BLaER1 treated with 17β-estradiol and CSF1 and Interleukin-3, amounts not matched to agents 10 nM and 100 nM (cell line): ENCODE results near the gene MPHOSPH10.
"Not testable (repeated sequence)": the region's sequence is repeated elsewhere in the genome, so short reads cannot be mapped to it uniquely, and the experiment has no call there.

Experiments used
- H3K27ac ChIP-seq, 11 experiments: shearing (Covaris generic); formaldehyde crosslinking; 2 replicates each; pipeline ENCODE4 v1.8.1; 2022
- H3K27me3 ChIP-seq, 11 experiments: shearing (Covaris generic); formaldehyde crosslinking; 2 replicates each; pipeline ENCODE4 v1.8.1; 2022
- H3K36me3 ChIP-seq, 11 experiments: shearing (Covaris generic); formaldehyde crosslinking; 2 replicates each; pipeline ENCODE4 v1.8.1; 2022
- H3K4me1 ChIP-seq, 10 experiments: shearing (Covaris generic); formaldehyde crosslinking; 2 replicates each; pipeline ENCODE4 v1.8.1; 2022
- H3K4me2 ChIP-seq, 11 experiments: shearing (Covaris generic); formaldehyde crosslinking; 2 replicates each; pipeline ENCODE4 v1.8.1; 2022
- H3K4me3 ChIP-seq, 10 experiments: shearing (Covaris generic); formaldehyde crosslinking; 2 replicates each; pipeline ENCODE4 v1.8.1; 2022
- H3K9ac ChIP-seq, 11 experiments: shearing (Covaris generic); formaldehyde crosslinking; 2 replicates each; pipeline ENCODE4 v1.8.1; 2022
- H3K9me3 ChIP-seq, 11 experiments: shearing (Covaris generic); formaldehyde crosslinking; replicated peaks in 1 of 11; 2 replicates each; pipeline ENCODE4 v1.8.1; 2022
- H4K20me1 ChIP-seq, 11 experiments: shearing (Covaris generic); formaldehyde crosslinking; 2 replicates each; pipeline ENCODE4 v1.8.1; 2022
- Cebpa-rat ChIP-seq, 11 experiments: shearing (Covaris generic); IDR thresholded peaks; 2 replicates each; pipeline ENCODE4 v1.8.1; 2022

MPHOSPH10 gene

GRCh38 chr2:71130152-71130904 lies at the start of gene MPHOSPH10, which contains the start of gene MCEE:
Gene MPHOSPH10 (plus strand): TSS chr2:71130634. CDS start chr2:71130666, 32 bp downstream.
Gene MCEE (minus strand): TSS chr2:71130229. CDS start chr2:71130219, 10 bp downstream.
- H3K9me3 ChIP-seq = no peaks in the 10 kb centered on the region
- H3K27me3 ChIP-seq = no peaks in the 10 kb centered on the region
- peak within 1 kb of the TSS; percentile 74 to 89 (median 81) for H3K4me3 ChIP-seq
- H4K20me1 ChIP-seq = peaks cover 0 to 41% (median 24%) of the 10 kb centered on the region in 11 experiments; a peak in 17 of 22 replicates
- H3K36me3 ChIP-seq = peaks cover 14 to 42% (median 27%) of the 10 kb centered on the region in 11 experiments
- peak within 1 kb of the TSS; percentile 73 to 89 (median 85) for H3K27ac ChIP-seq
- H3K9ac ChIP-seq = peak within 1 kb of the TSS; percentile 80 to 90 (median 86)
- H3K4me2 ChIP-seq = peak within 1 kb of the TSS; percentile 82 to 99 (median 94)
- TF ChIP-seq Cebpa-rat (IDR thresholded peaks at IDR 0.05) = no peak
- H3K4me1 ChIP-seq = peaks cover 28 to 43% (median 34%) of the 10 kb centered on the region in 10 experiments

- Histone ChIP-seq H3K4me3 (no peak overlapping the region), H3K27ac (peak overlapping the region in 3 of 11 experiments; percentile 12 to 47 (median 44); a peak in 4 of 22 replicates), H3K36me3 (peaks cover 14 to 40% (median 31%) of the 10 kb centered on the region in 11 experiments), H3K27me3 (no peaks in the 10 kb centered on the region), H3K9ac (peak overlapping the region in 2 of 11 experiments; percentile 48 to 56; a peak in 2 of 22 replicates), H3K9me3 (no peaks in the 10 kb centered on the region), H4K20me1 (peaks cover 0 to 54% (median 0%) of the 10 kb centered on the region in 11 experiments; a peak in 8 of 22 replicates), H3K4me1 (peaks cover 0 to 65% (median 0%) of the 10 kb centered on the region in 10 experiments; a peak in 9 of 20 replicates), H3K4me2 (peak overlapping the region in 4 of 11 experiments; percentile 1 to 79 (median 70); a peak in 7 of 22 replicates)
- TF ChIP-seq Cebpa-rat (IDR thresholded peaks at IDR 0.05) = no peak
Measured at GRCh38 chr2:71082402-71083252, 47.8 kb upstream of the MPHOSPH10 start.

- not testable (repeated sequence) for H3K9me3 ChIP-seq, H3K4me3 ChIP-seq, H3K27me3 ChIP-seq, H3K9ac ChIP-seq
- Histone ChIP-seq H3K36me3 (peaks cover 8 to 34% (median 24%) of the 10 kb centered on the region in 11 experiments), H3K27ac (peak overlapping the region in 2 of 11 experiments; percentile 12 to 47; a peak in 3 of 22 replicates), H4K20me1 (peaks cover 0 to 47% (median 0%) of the 10 kb centered on the region in 11 experiments; a peak in 7 of 22 replicates), H3K4me2 (peak overlapping the region in 4 of 11 experiments; percentile 1 to 79 (median 70); a peak in 5 of 22 replicates), H3K4me1 (peaks cover 0 to 58% (median 0%) of the 10 kb centered on the region in 10 experiments; a peak in 9 of 20 replicates)
Measured at GRCh38 chr2:71083297-71083696, 47.1 kb upstream of the MPHOSPH10 start.

- peaks cover 3 to 28% (median 19%) of the 10 kb centered on the region in 11 experiments; a peak in 21 of 22 replicates for H3K36me3 ChIP-seq
- H3K27ac ChIP-seq = peak overlapping the region in 5 of 11 experiments; percentile 22 to 73 (median 62); a peak in 8 of 22 replicates
- not testable (repeated sequence) for H3K9me3 ChIP-seq, H3K27me3 ChIP-seq, H3K4me3 ChIP-seq
- peak overlapping the region in 5 of 11 experiments; percentile 13 to 89 (median 65); a peak in 8 of 22 replicates for H3K4me2 ChIP-seq
- H4K20me1 ChIP-seq = peaks cover 0 to 41% (median 0%) of the 10 kb centered on the region in 11 experiments; a peak in 7 of 22 replicates
- H3K9ac ChIP-seq = peak overlapping the region in 3 of 11 experiments; percentile 34 to 49 (median 45); a peak in 2 of 22 replicates
- peaks cover 0 to 53% (median 0%) of the 10 kb centered on the region in 10 experiments; a peak in 9 of 20 replicates for H3K4me1 ChIP-seq
Measured at GRCh38 chr2:71083752-71084312, 46.6 kb upstream of the MPHOSPH10 start.

GRCh38 chr2:71085325-71086003 lies 45.0 kb upstream of the MPHOSPH10 start:
- not testable (repeated sequence) for H3K9ac ChIP-seq, H3K27ac ChIP-seq, H3K4me2 ChIP-seq, H3K9me3 ChIP-seq, H3K4me3 ChIP-seq, H3K27me3 ChIP-seq
- Histone ChIP-seq H4K20me1 (peaks cover 0 to 25% (median 0%) of the 10 kb centered on the region in 11 experiments; a peak in 2 of 22 replicates), H3K36me3 (peaks cover 0 to 12% (median 3%) of the 10 kb centered on the region in 11 experiments; a peak in 7 of 22 replicates), H3K4me1 (peaks cover 0 to 38% (median 0%) of the 10 kb centered on the region in 10 experiments; a peak in 9 of 20 replicates)

GRCh38 chr2:71089475-71089874 lies 41.0 kb upstream of the MPHOSPH10 start:
- H3K27me3 ChIP-seq, H3K9ac ChIP-seq, H3K4me3 ChIP-seq, H3K36me3 ChIP-seq, H3K9me3 ChIP-seq, H3K4me1 ChIP-seq, H3K27ac ChIP-seq, H4K20me1 ChIP-seq, H3K4me2 ChIP-seq: not testable (repeated sequence)

- not testable (repeated sequence) for H3K36me3 ChIP-seq, H3K9me3 ChIP-seq, H3K4me1 ChIP-seq, H3K27ac ChIP-seq, H3K4me3 ChIP-seq, H3K27me3 ChIP-seq, H3K9ac ChIP-seq, H3K4me2 ChIP-seq, H4K20me1 ChIP-seq
Measured at GRCh38 chr2:71091808-71092207, 38.6 kb upstream of the MPHOSPH10 start.

- not testable (repeated sequence) for H3K9ac ChIP-seq, H3K27ac ChIP-seq, H3K9me3 ChIP-seq, H3K4me1 ChIP-seq, H3K36me3 ChIP-seq, H3K4me3 ChIP-seq, H3K4me2 ChIP-seq, H4K20me1 ChIP-seq, H3K27me3 ChIP-seq
Measured at GRCh38 chr2:71092491-71093260, 37.8 kb upstream of the MPHOSPH10 start.
